Glutamatergic neuron (in vitro differentiated cells): ENCODE measurements around the gene CFAP99. TPM values are rescaled to one million over a fixed set of nuclear protein-coding genes. Genes with fewer than 3 reads are reported as not detected.
"Not testable (repeated sequence)": the region's sequence is repeated elsewhere in the genome, so short reads cannot be mapped to it uniquely, and the experiment has no call there.

ENCODE experiments used
- DNase-seq: peaks from one replicate; pipeline ENCODE4 v3.0.0; 2022
- H3K27ac Mint-ChIP-seq: one replicate; pipeline ENCODE4 v1.8.0; 2020; ENCODE audit warnings: mild to moderate bottlenecking, mixed read lengths, inconsistent platforms; ENCODE audit not compliant: unreplicated experiment
- H3K27me3 Mint-ChIP-seq: one replicate; pipeline ENCODE4 v1.8.0; 2020; ENCODE audit warnings: mild to moderate bottlenecking, moderate library complexity, mixed read lengths, inconsistent platforms; ENCODE audit not compliant: unreplicated experiment
- H3K36me3 Mint-ChIP-seq: one replicate; pipeline ENCODE4 v1.8.0; 2020; ENCODE audit warnings: mild to moderate bottlenecking, mixed read lengths, inconsistent platforms; ENCODE audit not compliant: unreplicated experiment
- H3K4me1 Mint-ChIP-seq: one replicate; pipeline ENCODE4 v1.8.0; 2020; ENCODE audit warnings: mild to moderate bottlenecking, low read depth, mixed read lengths, inconsistent platforms; ENCODE audit not compliant: unreplicated experiment
- H3K4me3 Mint-ChIP-seq: one replicate; pipeline ENCODE4 v1.8.0; 2020; ENCODE audit warnings: mild to moderate bottlenecking, mixed read lengths, inconsistent platforms; ENCODE audit not compliant: unreplicated experiment
- H3K9me3 Mint-ChIP-seq: one replicate; pipeline ENCODE4 v1.8.0; 2020; ENCODE audit warnings: mild to moderate bottlenecking, moderate library complexity, mixed read lengths, inconsistent platforms; ENCODE audit not compliant: unreplicated experiment
- CTCF ChIP-seq: fragments of 200-600 bp; sonication (generic); IDR thresholded peaks from one replicate; pipeline ENCODE4 v1.5.0; 2021; ENCODE audit not compliant: partially characterized antibody, unreplicated experiment
- total RNA-seq: library from RNA; stranded (reverse); fragmentation: NEBNext Ultra II Directional; extraction: Animal tissue kit (Norgen Biotek cat#: 25700); gene quantifications from one replicate; pipeline ENCODE4 v1.2.1, GENCODE V29; 2021; ENCODE audit not compliant: unreplicated experiment

Gene CFAP99
- total RNA-seq, 1 donor from 2014 or later, result not detected

- H3K27me3 Mint-ChIP-seq, result peaks cover 3% of the 10 kb centered on the region
- no peak for TF ChIP-seq CTCF
- DNase-seq, result peak; percentile 84
- no peak overlapping the region for H3K27ac Mint-ChIP-seq
- H3K4me1 Mint-ChIP-seq, result no peaks in the 10 kb centered on the region
- no peaks in the 10 kb centered on the region for H3K36me3 Mint-ChIP-seq
- H3K4me3 Mint-ChIP-seq, result peak overlapping the region; percentile 78
- H3K9me3 Mint-ChIP-seq, result peaks cover 5% of the 10 kb centered on the region
These were observed 43.6 kb downstream of the CFAP99 start for GRCh38 chr4:2462218-2462991.

GRCh38 chr4:2462992-2463762, 44.4 kb downstream of the CFAP99 start:
- no peak for TF ChIP-seq CTCF
- no peak for DNase-seq
- Mint-ChIP-seq H3K36me3 (no peaks in the 10 kb centered on the region), H3K4me3 (peak overlapping the region; percentile 0), H3K27ac (no peak overlapping the region), H3K27me3 (peaks cover 3% of the 10 kb centered on the region), H3K4me1 (peaks cover 3% of the 10 kb centered on the region), H3K9me3 (peaks cover 5% of the 10 kb centered on the region)

GRCh38 chr4:2465032-2465431, 46.3 kb downstream of the CFAP99 start:
- no peak overlapping the region for H3K27ac Mint-ChIP-seq
- H3K36me3 Mint-ChIP-seq, result no peaks in the 10 kb centered on the region
- H3K4me3 Mint-ChIP-seq, result no peak overlapping the region
- no peak for DNase-seq
- no peak for TF ChIP-seq CTCF
- H3K27me3 Mint-ChIP-seq, result peaks cover 6% of the 10 kb centered on the region
- peaks cover 4% of the 10 kb centered on the region for H3K4me1 Mint-ChIP-seq
- H3K9me3 Mint-ChIP-seq, result peaks cover 8% of the 10 kb centered on the region

- not testable (repeated sequence) for H3K4me3 Mint-ChIP-seq, H3K36me3 Mint-ChIP-seq, DNase-seq, H3K4me1 Mint-ChIP-seq, H3K27ac Mint-ChIP-seq, H3K27me3 Mint-ChIP-seq, H3K9me3 Mint-ChIP-seq
These were observed 46.8 kb downstream of the CFAP99 start for GRCh38 chr4:2465544-2465943.

GRCh38 chr4:2468456-2469191, 49.9 kb downstream of the CFAP99 start, which contains the start of gene RNF4:
Gene RNF4, plus strand, starts transcription at chr4:2469106. Its CDS starts 21,388 bp downstream, at chr4:2490494.
- Mint-ChIP-seq H3K36me3 (peaks cover 15% of the 10 kb centered on the region), H3K4me1 (peaks cover 13% of the 10 kb centered on the region), H3K27me3 (peaks cover 3% of the 10 kb centered on the region), H3K4me3 (peak within 1 kb of the TSS; percentile 97), H3K27ac (peak within 1 kb of the TSS; percentile 98), H3K9me3 (peaks cover 4% of the 10 kb centered on the region)
- DNase-seq, result peak; percentile 93
- no peak for TF ChIP-seq CTCF
